Measurements from ENCODE around the gene NEDD4L.

Gene NEDD4L

GRCh38 chr18:58362027-58362575 lies 318.1 kb downstream of the NEDD4L start:
- H3K36me3 ChIP-seq (ENCODE audit: control insufficient read depth in 2 of 2, insufficient read depth in 1 of 2, low read length in 2 of 2): peaks cover 5 to 36% of the 10 kb centered on the region in 2 experiments; a peak in 2 of 3 replicates
- H3K4me3 ChIP-seq (ENCODE audit: low read depth, low read length): no peak overlapping the region
- TF ChIP-seq AEBP2 (tag by site-specific recombination; IDR thresholded peaks at IDR 0.05; ENCODE audit: borderline replicate concordance): no peak
- TF ChIP-seq ZFHX2 (tag by site-specific recombination; conservative IDR thresholded peaks at IDR 0.05): peak; percentile 46; the same call in 1 of the 2 replicates
- CTCF ChIA-PET: interaction anchor here (0.6 to 0.7 kb wide), 3 partner anchors 28 to 310 kb away, joined by 3 read pairs; no protein-coding TSS in a partner anchor
- H3K9me3 ChIP-seq (ENCODE audit: control insufficient read depth, insufficient read depth, low read depth, low read length): no peaks in the 10 kb centered on the region
- no peak overlapping the region for H3K27ac ChIP-seq (ENCODE audit: extremely low read depth, low read depth, low read length)
- POLR2A ChIA-PET: no interaction called here
- peaks cover 35% of the 10 kb centered on the region for H3K4me1 ChIP-seq (ENCODE audit: control insufficient read depth, insufficient read depth, low read length)

DNA sequence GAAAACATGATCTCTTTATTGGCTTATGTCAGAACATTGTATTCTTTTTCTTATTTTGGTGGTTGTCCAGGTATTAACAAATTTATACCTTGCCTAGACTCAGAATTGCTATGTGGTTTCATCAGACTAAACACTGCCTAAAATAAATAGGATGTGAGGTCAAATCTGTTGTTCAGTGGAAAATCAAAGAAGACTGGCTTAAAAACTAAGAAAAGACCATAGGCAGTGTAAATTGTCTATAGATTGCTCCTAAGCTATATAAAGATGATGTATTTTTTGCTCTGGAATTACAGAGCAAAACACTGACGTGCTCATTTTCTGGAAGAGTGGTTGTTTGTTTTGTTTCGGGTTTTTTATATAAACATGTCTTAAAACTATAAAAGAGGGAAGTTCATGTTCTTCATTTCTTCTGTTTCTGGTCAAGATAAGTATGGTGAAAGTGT lies 318.8 kb downstream of the NEDD4L start:
- Histone ChIP-seq H3K4me1 (ENCODE audit: control insufficient read depth, insufficient read depth, low read length) (peaks cover 40% of the 10 kb centered on the region), H3K9me3 (ENCODE audit: control insufficient read depth, insufficient read depth, low read depth, low read length) (no peaks in the 10 kb centered on the region), H3K36me3 (ENCODE audit: control insufficient read depth in 2 of 2, insufficient read depth in 1 of 2, low read length in 2 of 2) (peaks cover 5 to 36% of the 10 kb centered on the region in 2 experiments; a peak in 2 of 3 replicates), H3K4me3 (ENCODE audit: low read depth, low read length) (no peak overlapping the region), H3K27ac (ENCODE audit: extremely low read depth, low read depth, low read length) (no peak overlapping the region)
- TF ChIP-seq, protein P1, sequence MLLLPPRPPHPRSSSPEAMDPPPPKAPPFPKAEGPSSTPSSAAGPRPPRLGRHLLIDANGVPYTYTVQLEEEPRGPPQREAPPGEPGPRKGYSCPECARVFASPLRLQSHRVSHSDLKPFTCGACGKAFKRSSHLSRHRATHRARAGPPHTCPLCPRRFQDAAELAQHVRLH (tag by site-specific recombination; IDR thresholded peaks at IDR 0.05): 0 out of 2 replicates have a peak, but pooled peaks have one; percentile 14
- TF ChIP-seq ZBTB1 (tag by site-specific recombination; IDR thresholded peaks at IDR 0.05) (no peak), SALL2 (tag by site-specific recombination; IDR thresholded peaks at IDR 0.05; ENCODE audit: borderline replicate concordance) (no peak), ZNF530 (tag by site-specific recombination; IDR thresholded peaks at IDR 0.05; ENCODE audit: low read depth) (no peak), KLF8 (tag by site-specific recombination; IDR thresholded peaks at IDR 0.05) (no peak), ZNF843 (tag by site-specific recombination; IDR thresholded peaks at IDR 0.05) (peak; percentile 36; the same call in 1 of the 2 replicates), YY2 (tag by site-specific recombination; IDR thresholded peaks at IDR 0.05) (no peak), FEZF1 (tag by site-specific recombination; IDR thresholded peaks at IDR 0.05) (peak; percentile 85)
- TF ChIP-seq, protein P2, sequence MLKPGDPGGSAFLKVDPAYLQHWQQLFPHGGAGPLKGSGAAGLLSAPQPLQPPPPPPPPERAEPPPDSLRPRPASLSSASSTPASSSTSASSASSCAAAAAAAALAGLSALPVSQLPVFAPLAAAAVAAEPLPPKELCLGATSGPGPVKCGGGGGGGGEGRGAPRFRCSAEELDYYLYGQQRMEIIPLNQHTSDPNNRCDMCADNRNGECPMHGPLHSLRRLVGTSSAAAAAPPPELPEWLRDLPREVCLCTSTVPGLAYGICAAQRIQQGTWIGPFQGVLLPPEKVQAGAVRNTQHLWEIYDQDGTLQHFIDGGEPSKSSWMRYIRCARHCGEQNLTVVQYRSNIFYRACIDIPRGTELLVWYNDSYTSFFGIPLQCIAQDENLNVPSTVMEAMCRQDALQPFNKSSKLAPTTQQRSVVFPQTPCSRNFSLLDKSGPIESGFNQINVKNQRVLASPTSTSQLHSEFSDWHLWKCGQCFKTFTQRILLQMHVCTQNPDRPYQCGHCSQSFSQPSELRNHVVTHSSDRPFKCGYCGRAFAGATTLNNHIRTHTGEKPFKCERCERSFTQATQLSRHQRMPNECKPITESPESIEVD (tag by site-specific recombination; IDR thresholded peaks at IDR 0.05): peak; percentile 80
- ChIA-PET CTCF (interaction anchor here (0.7 kb wide), 2 partner anchors 129 to 392 kb away, joined by 3 read pairs; no protein-coding TSS in a partner anchor), POLR2A (no interaction called here)

GRCh38 chr18:58363767-58364540 lies 319.9 kb downstream of the NEDD4L start:
- Histone ChIP-seq H3K4me1 (ENCODE audit: control insufficient read depth, insufficient read depth, low read length) (peaks cover 40% of the 10 kb centered on the region), H3K9me3 (ENCODE audit: control insufficient read depth, insufficient read depth, low read depth, low read length) (no peaks in the 10 kb centered on the region), H3K4me3 (ENCODE audit: low read depth, low read length) (no peak overlapping the region), H3K36me3 (ENCODE audit: control insufficient read depth in 2 of 2, insufficient read depth in 1 of 2, low read length in 2 of 2) (peaks cover 4 to 41% of the 10 kb centered on the region in 2 experiments; a peak in 2 of 3 replicates), H3K27ac (ENCODE audit: extremely low read depth, low read depth, low read length) (no peak overlapping the region)
- ChIA-PET POLR2A (no interaction called here), CTCF (interaction anchor here (0.6 kb wide), 1 partner anchor 400 kb away, joined by 3 read pairs; no protein-coding TSS in a partner anchor)
- TF ChIP-seq SP7 (tag by site-specific recombination; IDR thresholded peaks at IDR 0.05) (no peak), PRDM1 (tag by site-specific recombination; IDR thresholded peaks at IDR 0.05) (0 out of 2 replicates have a peak, but pooled peaks have one; percentile 4), ZFP69B (tag by site-specific recombination; IDR thresholded peaks at IDR 0.05) (no peak), ZBTB6 (tag by site-specific recombination; IDR thresholded peaks at IDR 0.05) (no peak)
- TF ChIP-seq, protein P2 (tag by site-specific recombination; IDR thresholded peaks at IDR 0.05): peak; percentile 52; the same call in 1 of the 2 replicates
